ENCODE measurements around the gene DENND6B. TPM values are rescaled to one million over a fixed set of nuclear protein-coding genes. Genes with fewer than 3 reads are reported as not detected.

Gene DENND6B
- total and polyA plus RNA-seq, 2 of the 13 experiments (the other 11 are each of a cell fraction or from before 2014, with no cell fraction given): 0.95 to 3.8 TPM

DNA sequence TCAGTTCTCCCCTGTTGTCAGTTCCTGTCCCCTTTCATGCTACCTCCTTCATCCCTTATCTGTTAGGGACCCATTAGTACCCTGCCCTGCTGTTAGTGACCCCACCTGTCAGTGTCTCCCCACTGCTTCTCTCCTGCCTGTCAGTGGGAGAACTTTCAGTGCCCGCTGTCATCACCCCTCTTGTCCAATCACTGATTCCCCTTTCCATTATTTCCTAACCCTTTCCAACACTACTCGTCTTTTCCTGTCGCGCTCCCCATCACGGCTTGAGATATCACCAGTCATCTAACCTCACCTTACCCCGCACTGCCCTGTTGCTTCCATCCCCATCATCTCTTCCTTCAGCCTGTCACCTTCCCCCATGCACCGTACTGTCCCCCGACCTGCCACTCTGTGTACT is 20.3 kb upstream of the DENND6B start:
- FAIRE-seq (no peak), ATAC-seq (no peak; the same call in 2 of the 3 replicates), DNase-seq (ENCODE audit: low spot score) (no peak)
- ChIA-PET CTCF (ENCODE audit: low intra/inter-chr PET ratio, low total read pairs) (no interaction called here), POLR2A (no interaction called here)
- H4K20me1 ChIP-seq (ENCODE audit: insufficient read depth, low read length): peaks cover 9% of the 10 kb centered on the region; the same call in 1 of the 2 replicates
- no peaks in the 10 kb centered on the region for H3K9me3 ChIP-seq (ENCODE audit: low read length)
- WGBS (ENCODE audit: low lambda C conversion rate): 87% methylated on average over 8 of the region's 8 CpGs
- in situ Hi-C loops (cut with HindIII; ENCODE audit: extremely low pct_ligation_motif_present, low pct_unique_long_range_greater_than_20kb): no loop called here
- no peak overlapping the region for H3K4me3 ChIP-seq (replicated peaks in 1 of 3; ENCODE audit: insufficient read depth in 1 of 3, low read depth in 2 of 3, low read length in 3 of 3)
- peaks cover 26% of the 10 kb centered on the region for H3K4me1 ChIP-seq (ENCODE audit: insufficient read depth, low read length)
- no TSS peak for BruUV-seq (replicated peaks)
- H3K79me2 ChIP-seq (ENCODE audit: insufficient read depth, low read length): peaks cover 24% of the 10 kb centered on the region
- intact Hi-C loops (cut with micrococcal nuclease; ENCODE audit: unreplicated experiment): no loop called here
- H3K36me3 ChIP-seq (replicated peaks in 1 of 2; ENCODE audit: control insufficient read depth in 1 of 2, insufficient read depth in 2 of 2, low read length in 2 of 2): no peaks in the 10 kb centered on the region
- TF ChIP-seq ZNF570 (CRISPR knock-in tag; IDR thresholded peaks at IDR 0.05; ENCODE audit: borderline replicate concordance) (no peak), RBFOX2 (IDR thresholded peaks at IDR 0.05; ENCODE audit: low read depth, low read length) (no peak), ZNF557 (CRISPR knock-in tag; IDR thresholded peaks at IDR 0.05) (no peak)
- no peak overlapping the region for H3K9ac ChIP-seq (ENCODE audit: insufficient read depth, low read depth, low read length)
- H2AFZ ChIP-seq (ENCODE audit: low read length): no peak overlapping the region
- no peak overlapping the region for H3K27ac ChIP-seq (ENCODE audit: extremely low read length, insufficient read depth, low read length)
- peak overlapping the region; percentile 49 for H3K4me2 ChIP-seq (ENCODE audit: low read depth, low read length)
- H3K27me3 ChIP-seq (ENCODE audit: control insufficient read depth in 1 of 2, insufficient read depth in 2 of 2, low read length in 2 of 2): no peaks in the 10 kb centered on the region

- H3K4me1 ChIP-seq (ENCODE audit: insufficient read depth, low read length): peaks cover 33% of the 10 kb centered on the region
- in situ Hi-C loops (cut with HindIII; ENCODE audit: extremely low pct_ligation_motif_present, low pct_unique_long_range_greater_than_20kb) (no loop called here), intact Hi-C loops (cut with micrococcal nuclease; ENCODE audit: unreplicated experiment) (no loop called here)
- H3K27me3 ChIP-seq (ENCODE audit: control insufficient read depth in 1 of 2, insufficient read depth in 2 of 2, low read length in 2 of 2): no peaks in the 10 kb centered on the region
- no peak overlapping the region; a peak in 1 of 6 replicates for H3K4me3 ChIP-seq (replicated peaks in 1 of 3; ENCODE audit: insufficient read depth in 1 of 3, low read depth in 2 of 3, low read length in 3 of 3)
- H3K9me3 ChIP-seq (ENCODE audit: low read length): no peaks in the 10 kb centered on the region
- no peak for ATAC-seq
- H3K79me2 ChIP-seq (ENCODE audit: insufficient read depth, low read length): peaks cover 24% of the 10 kb centered on the region
- no peak overlapping the region for H2AFZ ChIP-seq (ENCODE audit: low read length)
- 85% methylated on average over 8 of the region's 8 CpGs for WGBS (ENCODE audit: low lambda C conversion rate)
- no peak for DNase-seq (ENCODE audit: low spot score)
- FAIRE-seq: no peak
- POLR2A ChIA-PET: no interaction called here
- no peak overlapping the region for H3K27ac ChIP-seq (ENCODE audit: extremely low read length, insufficient read depth, low read length)
- TF ChIP-seq ZNF674 (CRISPR knock-in tag; IDR thresholded peaks at IDR 0.05; ENCODE audit: low read depth) (no peak), NR2F1 (CRISPR knock-in tag; IDR thresholded peaks at IDR 0.05) (no peak), HOXA5 (CRISPR knock-in tag; IDR thresholded peaks at IDR 0.05) (no peak), NFIC (IDR thresholded peaks at IDR 0.05; ENCODE audit: low read length) (no peak), DZIP1 (CRISPR knock-in tag; IDR thresholded peaks at IDR 0.05) (no peak), ZNF282 (IDR thresholded peaks at IDR 0.05; ENCODE audit: partially characterized antibody) (no peak), KLF12 (CRISPR knock-in tag; IDR thresholded peaks at IDR 0.05; ENCODE audit: borderline replicate concordance) (no peak), ZNF335 (CRISPR knock-in tag; IDR thresholded peaks at IDR 0.05) (no peak)
- TF ChIP-seq, protein P1, sequence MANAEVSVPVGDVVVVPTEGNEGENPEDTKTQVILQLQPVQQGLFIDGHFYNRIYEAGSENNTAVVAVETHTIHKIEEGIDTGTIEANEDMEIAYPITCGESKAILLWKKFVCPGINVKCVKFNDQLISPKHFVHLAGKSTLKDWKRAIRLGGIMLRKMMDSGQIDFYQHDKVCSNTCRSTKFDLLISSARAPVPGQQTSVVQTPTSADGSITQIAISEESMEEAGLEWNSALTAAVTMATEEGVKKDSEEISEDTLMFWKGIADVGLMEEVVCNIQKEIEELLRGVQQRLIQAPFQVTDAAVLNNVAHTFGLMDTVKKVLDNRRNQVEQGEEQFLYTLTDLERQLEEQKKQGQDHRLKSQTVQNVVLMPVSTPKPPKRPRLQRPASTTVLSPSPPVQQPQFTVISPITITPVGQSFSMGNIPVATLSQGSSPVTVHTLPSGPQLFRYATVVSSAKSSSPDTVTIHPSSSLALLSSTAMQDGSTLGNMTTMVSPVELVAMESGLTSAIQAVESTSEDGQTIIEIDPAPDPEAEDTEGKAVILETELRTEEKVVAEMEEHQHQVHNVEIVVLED (CRISPR knock-in tag; IDR thresholded peaks at IDR 0.05; ENCODE audit: borderline replicate concordance): no peak
- CTCF ChIA-PET (ENCODE audit: low intra/inter-chr PET ratio, low total read pairs): no interaction called here
- H4K20me1 ChIP-seq (ENCODE audit: insufficient read depth, low read length): peaks cover 9% of the 10 kb centered on the region; the same call in 1 of the 2 replicates
- H3K4me2 ChIP-seq (ENCODE audit: low read depth, low read length): peak overlapping the region; percentile 49
- H3K9ac ChIP-seq (ENCODE audit: insufficient read depth, low read depth, low read length): no peak overlapping the region
- no peaks in the 10 kb centered on the region for H3K36me3 ChIP-seq (replicated peaks in 1 of 2; ENCODE audit: control insufficient read depth in 1 of 2, insufficient read depth in 2 of 2, low read length in 2 of 2)
- no TSS peak for BruUV-seq (replicated peaks)
Measured at GRCh38 chr22:50346470-50346869, 19.7 kb upstream of the DENND6B start.

Measured in HepG2 (cell line).